Adrenal gland (tissue), 12 donors: ENCODE results near the gene MGAT4A. TPM values are rescaled to one million over a fixed set of nuclear protein-coding genes. Genes with fewer than 3 reads are reported as not detected.

Experiments
- DNase-seq, 7 donors: peaks; one replicate each; pipeline ENCODE4 v3.0.0-alpha.2; 2019 to 2020
- H3K27ac ChIP-seq, 5 donors: fragments of 200-600 bp; sonication (generic) in 4 of 5; 1 replicate in 3 of 5; 2 replicates in 2 of 5; pipeline versions ENCODE4 v1.5.1 to v1.8.0; 2016 to 2020; ENCODE audit warnings: mild to moderate bottlenecking in 1 of 5
- H3K27me3 ChIP-seq: fragments of 200-600 bp; 2 replicates; pipeline ENCODE4 v1.8.0; 2021
- H3K36me3 ChIP-seq, 2 donors: fragments of 200-600 bp; replicated peaks in 1 of 2; 1 replicate in 1 of 2; 2 replicates in 1 of 2; pipeline versions ENCODE4 v1.5.1 to v1.8.0; 2018 to 2022
- H3K4me1 ChIP-seq, 2 donors: fragments of 200-600 bp; replicated peaks in 1 of 2; 1 replicate in 1 of 2; 2 replicates in 1 of 2; pipeline versions ENCODE4 v1.5.1 to v1.8.0; 2018 to 2021
- H3K4me3 ChIP-seq, 4 donors: fragments of 200-600 bp; sonication (generic) in 3 of 4; one replicate each; pipeline ENCODE4 v1.5.1; 2016 to 2018
- H3K9me3 ChIP-seq, 3 donors: fragments of 200-600 bp; sonication (generic) in 1 of 3; replicated peaks in 1 of 3; 1 replicate in 2 of 3; 2 replicates in 1 of 3; pipeline versions ENCODE4 v1.5.1 to v1.8.0; 2016 to 2021
- POLR2A ChIP-seq, 2 donors: fragments of 450-650 bp; IDR thresholded peaks; one replicate each; pipeline ENCODE4 v1.6.1; 2017; ENCODE audit warnings: antibody characterized with exemption in 2 of 2, mild to moderate bottlenecking in 2 of 2, moderate library complexity in 1 of 2
- WGBS, 4 donors: extraction: QIAGEN DNeasy Blood & Tissue Kit in 2 of 4; methylation state at CpG; one replicate each; pipeline versions ENCODE4 v1.1.5 to v1.1.7; 2013 to 2017; 5-methylcytosine and 5-hydroxymethylcytosine counted together
- intact Hi-C, 2 donors: fragments of 100-400 bp; cut with DNase I; formaldehyde crosslinking; loops; one replicate each; pipeline versions ENCODE4 v1.14.1 to v1.15.0; 2022 to 2023
- polyA plus RNA-seq, 3 donors: library from polyadenylated mRNA; stranded (reverse); fragments of 200-250 nt in 2 of 3; fragments of 350-450 nt in 1 of 3; fragmentation: Illumina TruSeq in 1 of 3; extraction: RNeasy Lipid Tissue Mini Kit (QIAGEN cat#74804) in 1 of 3; gene quantifications; one replicate each; pipeline ENCODE4 v1.2.3, GENCODE V29; 2013 to 2014
- total RNA-seq, 9 donors: library from RNA; depleted of rRNA in 4 of 9; stranded (reverse); fragments of >200 nt in 4 of 9; fragments of 120-200 nt in 1 of 9; fragmentation: NEBNext Ultra II Directional in 1 of 9; extraction: Animal tissue kit (Norgen Biotek cat#: 25700) in 1 of 9; gene quantifications; one replicate each; pipeline versions ENCODE4 v1.1.0 to v1.2.4, GENCODE V29; 2013 to 2023
- TF ChIP-seq, protein P1 (sequence below), 6 experiments: fragments of 450-650 bp in 4 of 6; fragments of 200-600 bp in 2 of 6; sonication (generic) in 1 of 6; IDR thresholded peaks; 1 replicate in 5 of 6; 2 replicates in 1 of 6; pipeline versions ENCODE4 v1.5.1 to v1.8.0; 2016 to 2021; ENCODE audit warnings: antibody characterized with exemption in 6 of 6, mild to moderate bottlenecking in 2 of 6, moderate library complexity in 1 of 6
- donor health status: healthy with polysubstance abuse.
- donor health status: Bipolar disorder and iron deficiency.
- donor health status: DM: yes; HTN: yes; CAD: no.
- donor health status: DM: no; HTN: no; CAD: no.
- donor health status: DM: no; HTN: no; CAD: no.
- donor health status: DM: yes; HTN: yes; CAD: no.

The MGAT4A gene
- total and polyA plus RNA-seq, 12 donors = 5.2 to 34.4 (median 18.7) TPM

DNA sequence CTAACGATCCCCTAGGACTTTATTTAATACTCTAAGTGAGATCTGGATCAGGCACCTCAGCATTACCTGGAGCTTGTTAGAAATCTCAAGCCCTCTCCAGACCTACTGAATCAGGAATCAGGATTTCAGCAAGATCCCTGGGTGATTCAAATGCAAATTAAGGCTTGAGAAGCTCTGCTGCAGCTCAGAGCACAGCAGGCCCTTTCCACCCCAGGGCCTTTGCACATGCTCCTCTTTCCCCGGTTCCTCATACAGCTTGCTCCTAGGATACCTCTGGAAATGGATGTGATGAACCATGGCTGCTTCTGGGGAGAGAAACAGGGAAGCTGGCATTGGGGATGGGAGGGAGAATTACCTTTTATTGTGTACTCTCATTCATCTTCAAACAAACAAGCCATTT lies 40.3 kb upstream of the MGAT4A start:
- no peaks in the 10 kb centered on the region for H3K27me3 ChIP-seq
- DNase-seq = no peak
- 74 to 84% (median 80%) methylated on average over 2 of the region's 2 CpGs for WGBS, 4 donors
- TF ChIP-seq POLR2A (IDR thresholded peaks at IDR 0.05) = no peak
- TF ChIP-seq, protein P1, sequence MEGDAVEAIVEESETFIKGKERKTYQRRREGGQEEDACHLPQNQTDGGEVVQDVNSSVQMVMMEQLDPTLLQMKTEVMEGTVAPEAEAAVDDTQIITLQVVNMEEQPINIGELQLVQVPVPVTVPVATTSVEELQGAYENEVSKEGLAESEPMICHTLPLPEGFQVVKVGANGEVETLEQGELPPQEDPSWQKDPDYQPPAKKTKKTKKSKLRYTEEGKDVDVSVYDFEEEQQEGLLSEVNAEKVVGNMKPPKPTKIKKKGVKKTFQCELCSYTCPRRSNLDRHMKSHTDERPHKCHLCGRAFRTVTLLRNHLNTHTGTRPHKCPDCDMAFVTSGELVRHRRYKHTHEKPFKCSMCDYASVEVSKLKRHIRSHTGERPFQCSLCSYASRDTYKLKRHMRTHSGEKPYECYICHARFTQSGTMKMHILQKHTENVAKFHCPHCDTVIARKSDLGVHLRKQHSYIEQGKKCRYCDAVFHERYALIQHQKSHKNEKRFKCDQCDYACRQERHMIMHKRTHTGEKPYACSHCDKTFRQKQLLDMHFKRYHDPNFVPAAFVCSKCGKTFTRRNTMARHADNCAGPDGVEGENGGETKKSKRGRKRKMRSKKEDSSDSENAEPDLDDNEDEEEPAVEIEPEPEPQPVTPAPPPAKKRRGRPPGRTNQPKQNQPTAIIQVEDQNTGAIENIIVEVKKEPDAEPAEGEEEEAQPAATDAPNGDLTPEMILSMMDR (IDR thresholded peaks at IDR 0.05) = no peak
- no peaks in the 10 kb centered on the region for H3K36me3 ChIP-seq
- no peaks in the 10 kb centered on the region for H3K9me3 ChIP-seq
- H3K27ac ChIP-seq = peak overlapping the region in 2 of 5 donors; percentile 60 to 68
- intact Hi-C loops = no loop called here
- H3K4me1 ChIP-seq = peaks cover 0 to 5% of the 10 kb centered on the region in 2 donors
- H3K4me3 ChIP-seq = no peak overlapping the region

DNA sequence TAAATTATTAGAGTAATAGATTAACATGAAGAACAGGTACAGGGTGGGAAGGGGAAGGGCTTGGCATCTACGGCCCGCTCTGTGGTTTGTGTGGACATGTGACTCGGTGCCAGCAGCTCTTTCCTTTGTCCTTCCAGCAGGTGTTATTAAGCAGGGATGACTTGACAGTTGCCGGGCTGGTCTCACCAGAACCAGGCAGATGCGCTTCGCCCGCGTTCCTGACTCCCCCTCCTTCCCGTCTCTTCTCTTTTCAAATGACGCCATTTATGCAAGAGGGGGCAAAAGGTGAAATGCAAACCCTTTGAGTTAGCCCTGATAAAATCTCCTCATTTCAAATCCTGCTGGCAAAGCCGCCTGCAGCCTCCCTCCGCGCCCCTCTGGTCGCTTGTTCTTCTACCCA lies 38.9 kb upstream of the MGAT4A start:
- Histone ChIP-seq H3K27me3 (no peaks in the 10 kb centered on the region), H3K4me1 (peaks cover 0 to 5% of the 10 kb centered on the region in 2 donors), H3K36me3 (no peaks in the 10 kb centered on the region), H3K4me3 (no peak overlapping the region), H3K9me3 (no peaks in the 10 kb centered on the region), H3K27ac (peak overlapping the region in 1 of 5 donors; percentile 24)
- intact Hi-C loops = no loop called here
- WGBS, 4 donors = 60 to 82% (median 76%) methylated on average over 14 of the region's 14 CpGs
- DNase-seq = peak in 1 of 7 donors; percentile 75
- TF ChIP-seq, protein P1 (IDR thresholded peaks at IDR 0.05) = no peak
- no peak for TF ChIP-seq POLR2A (IDR thresholded peaks at IDR 0.05)

DNA sequence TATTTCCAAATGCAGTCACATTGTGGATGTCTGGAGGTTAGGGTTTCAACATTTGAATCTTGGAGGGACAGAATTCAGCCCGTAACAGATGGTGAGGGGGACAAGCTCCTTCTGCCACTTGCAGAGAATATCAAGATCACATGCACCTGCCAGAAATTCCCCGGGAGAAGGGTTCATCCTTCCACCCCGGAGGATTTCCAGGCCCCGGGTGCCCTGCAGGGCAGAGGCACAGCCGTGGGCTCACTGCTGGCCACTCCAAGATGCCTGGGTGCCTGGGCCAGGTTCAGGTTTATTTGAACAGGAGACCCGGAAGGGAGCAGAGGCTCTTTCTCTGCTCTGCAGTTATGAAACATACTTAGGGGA lies 38.2 kb upstream of the MGAT4A start:
- WGBS, 4 donors = 78 to 96% (median 87%) methylated on average over 6 of the region's 6 CpGs
- H3K27me3 ChIP-seq = no peaks in the 10 kb centered on the region
- peak overlapping the region in 2 of 5 donors; percentile 30 to 72 for H3K27ac ChIP-seq
- H3K4me3 ChIP-seq = no peak overlapping the region
- H3K9me3 ChIP-seq = no peaks in the 10 kb centered on the region
- intact Hi-C loops = no loop called here
- DNase-seq = no peak
- H3K36me3 ChIP-seq = no peaks in the 10 kb centered on the region
- TF ChIP-seq POLR2A (IDR thresholded peaks at IDR 0.05) = no peak
- TF ChIP-seq, protein P1 (IDR thresholded peaks at IDR 0.05) = no peak
- H3K4me1 ChIP-seq = peaks cover 0 to 5% of the 10 kb centered on the region in 2 donors

DNA sequence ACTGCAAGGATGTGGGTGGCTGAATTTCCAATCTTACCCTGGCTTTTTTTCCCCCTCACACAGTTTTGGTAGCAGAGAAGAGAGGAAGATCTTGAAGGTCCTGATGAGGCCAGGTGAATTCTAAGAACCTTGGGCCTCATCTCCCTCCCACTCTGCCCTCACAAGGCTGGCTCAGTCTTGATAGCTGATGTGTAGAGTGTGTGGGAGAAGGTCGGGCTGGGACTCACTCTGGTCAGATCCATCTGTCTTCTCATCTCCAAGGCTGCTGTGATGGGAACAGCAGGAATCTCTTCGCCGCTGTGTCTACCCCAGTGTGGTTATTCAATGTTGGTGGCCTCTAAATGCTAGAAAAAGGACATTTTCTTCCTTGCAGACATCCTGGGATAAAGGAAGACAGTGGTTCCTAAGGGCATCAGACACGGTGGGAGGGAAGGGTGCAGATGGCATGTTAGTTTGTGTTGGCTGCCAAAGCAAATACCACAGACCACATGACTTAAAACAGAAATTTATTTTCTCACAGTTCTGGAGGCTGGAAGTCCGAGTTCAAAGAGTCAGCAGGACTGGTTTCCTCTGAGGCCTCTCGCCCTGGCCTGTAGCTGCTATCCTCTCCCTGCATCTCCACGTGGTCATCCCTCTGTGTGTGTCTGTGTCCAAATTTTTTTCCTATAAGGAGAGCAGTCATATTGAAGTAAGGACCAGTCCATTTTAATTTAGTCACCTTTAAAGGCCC lies 37.6 kb upstream of the MGAT4A start:
- intact Hi-C loops = no loop called here

More for the DNA sequence above, 37.6 kb upstream of the MGAT4A start:
- H3K27me3 ChIP-seq = no peaks in the 10 kb centered on the region
- peak overlapping the region in 2 of 5 donors; percentile 34 to 72 for H3K27ac ChIP-seq
- DNase-seq = peak in 1 of 7 donors; percentile 45
- peak overlapping the region in 1 of 4 donors; percentile 15 for H3K4me3 ChIP-seq
- H3K9me3 ChIP-seq = no peaks in the 10 kb centered on the region
- no peaks in the 10 kb centered on the region for H3K36me3 ChIP-seq
- H3K4me1 ChIP-seq = peaks cover 0 to 5% of the 10 kb centered on the region in 2 donors
- 56 to 65% (median 59%) methylated on average over 7 of the region's 7 CpGs for WGBS, 4 donors
- TF ChIP-seq, protein P1 (IDR thresholded peaks at IDR 0.05) = no peak
- no peak for TF ChIP-seq POLR2A (IDR thresholded peaks at IDR 0.05)
